ENCODE measurements around the gene MAP4K5.

The MAP4K5 gene

DNA sequence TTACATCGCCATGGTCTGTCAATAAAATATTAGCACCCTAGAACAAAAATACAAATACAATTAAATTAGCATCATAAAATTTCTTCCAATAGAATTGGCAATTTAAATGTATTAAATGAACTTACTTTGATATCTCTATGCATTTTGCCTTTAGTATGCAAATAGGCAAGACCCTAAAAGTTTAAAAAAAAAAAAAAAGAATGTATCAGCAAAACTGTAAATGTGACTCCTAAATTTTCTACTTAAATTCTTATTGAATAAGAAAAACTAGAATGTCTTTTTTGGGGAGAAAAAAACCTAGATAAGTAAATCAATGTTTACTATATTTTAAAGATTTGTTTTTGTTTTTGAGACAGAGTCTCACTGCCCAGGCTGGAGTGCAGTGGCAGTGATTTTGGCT, 56.2 kb downstream of the MAP4K5 start:
- no peak for DNase-seq (ENCODE audit: low spot score)

DNA sequence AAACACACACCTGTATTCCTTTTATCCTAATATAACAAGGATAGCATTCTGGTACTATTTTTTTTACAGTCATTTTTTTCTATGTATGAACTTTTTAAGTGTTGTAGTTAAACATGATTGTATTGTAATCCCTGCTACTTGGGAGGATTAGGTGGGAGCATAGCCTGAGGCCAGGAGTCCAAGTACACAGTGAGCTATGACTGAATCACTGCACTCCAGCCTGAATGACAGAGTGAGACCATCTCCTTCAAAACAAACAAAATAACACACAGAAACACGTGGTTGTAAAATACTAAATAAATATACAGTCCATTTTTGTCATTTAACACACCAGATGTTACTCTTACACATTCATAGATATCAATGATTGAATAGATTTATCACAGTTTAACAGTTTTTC, 56.9 kb downstream of the MAP4K5 start:
- DNase-seq (ENCODE audit: low spot score), result no peak

DNA sequence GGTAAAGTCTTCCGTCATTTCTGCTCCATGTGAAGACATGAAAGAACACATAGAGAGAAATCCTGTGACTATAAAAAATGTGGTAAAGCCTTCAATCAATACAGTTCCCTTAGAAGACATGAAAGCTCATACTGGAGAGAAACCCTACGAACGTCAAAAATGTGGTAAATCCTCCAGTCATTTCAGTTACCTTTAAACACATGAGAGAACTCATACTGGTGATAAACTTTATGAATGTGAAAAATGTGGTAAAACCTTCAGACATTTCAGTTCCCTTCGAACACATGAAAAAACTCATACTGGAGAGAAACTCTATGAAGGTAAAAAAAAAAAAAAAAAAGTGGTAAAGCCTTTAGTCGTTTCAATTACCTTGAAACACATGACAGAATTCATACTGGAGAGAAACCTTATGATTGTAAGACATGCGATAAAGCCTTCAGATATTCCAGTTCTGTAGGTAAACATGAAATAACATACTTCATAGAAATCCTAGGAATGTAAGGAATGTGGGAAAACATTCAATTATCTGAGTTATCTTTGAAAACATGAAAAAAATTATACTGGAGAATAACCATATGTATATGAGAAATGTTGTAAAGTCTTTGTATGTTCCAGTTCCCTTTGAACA, 60.4 kb downstream of the MAP4K5 start:
- no peak for DNase-seq (ENCODE audit: low spot score)

DNA sequence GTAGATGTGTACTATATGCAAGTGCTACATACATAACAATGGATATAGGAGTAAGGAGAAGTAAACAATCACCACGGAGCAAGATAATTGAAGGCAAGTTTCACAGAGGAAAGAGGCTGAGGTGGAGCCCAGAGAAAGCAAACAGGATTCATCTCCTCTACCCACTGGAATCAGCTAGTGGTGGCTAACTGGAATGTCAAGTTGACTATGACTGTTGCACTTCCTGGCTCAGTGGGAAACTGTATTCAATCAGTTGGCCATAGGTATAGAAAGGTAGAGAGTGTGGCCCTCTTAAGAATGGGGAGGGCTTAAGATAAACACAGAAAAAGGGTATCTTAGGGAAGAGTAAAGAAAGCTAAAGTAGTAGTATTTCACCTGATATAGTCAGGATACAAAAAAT, 62.4 kb downstream of the MAP4K5 start:
- DNase-seq (ENCODE audit: low spot score), result no peak

DNA sequence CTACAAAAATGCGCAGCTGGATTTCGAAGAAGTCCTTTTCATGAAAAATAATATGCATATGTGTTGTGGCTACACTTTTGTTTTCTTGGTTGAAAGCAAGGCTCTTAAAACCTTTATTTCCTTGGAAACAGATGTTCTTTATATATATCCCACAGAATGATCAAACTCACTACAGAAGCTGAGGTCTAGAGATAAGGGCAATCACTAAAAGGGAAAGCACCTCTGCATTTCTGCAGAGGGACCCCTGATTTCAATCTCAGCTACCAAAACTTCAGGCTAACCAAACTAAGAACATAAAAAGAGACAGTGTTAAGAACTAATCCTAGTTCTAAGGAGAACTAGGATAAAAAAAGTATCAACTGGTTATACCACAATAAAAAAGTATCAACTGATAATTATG, 70.3 kb downstream of the MAP4K5 start:
- DNase-seq (ENCODE audit: low spot score), result no peak

DNA sequence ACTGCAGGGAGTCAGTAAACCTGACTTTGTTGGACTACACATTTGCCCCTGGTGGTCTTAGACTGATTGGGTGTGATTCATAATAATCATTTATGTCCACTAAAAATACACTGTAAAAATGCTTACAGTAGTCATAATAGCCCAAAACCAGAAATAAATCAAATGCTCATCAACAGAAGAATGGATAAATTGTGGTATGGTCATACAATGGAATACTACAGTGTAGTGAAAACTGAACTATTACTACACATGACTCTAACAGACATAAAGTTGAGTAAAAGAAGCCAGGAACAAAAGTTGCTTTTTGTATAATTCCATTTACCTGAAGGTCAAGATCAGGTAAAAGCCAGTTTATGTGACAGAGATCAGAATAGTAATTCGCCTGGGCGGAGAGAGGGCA, 78.5 kb downstream of the MAP4K5 start:
- DNase-seq (ENCODE audit: low spot score), result no peak

DNA sequence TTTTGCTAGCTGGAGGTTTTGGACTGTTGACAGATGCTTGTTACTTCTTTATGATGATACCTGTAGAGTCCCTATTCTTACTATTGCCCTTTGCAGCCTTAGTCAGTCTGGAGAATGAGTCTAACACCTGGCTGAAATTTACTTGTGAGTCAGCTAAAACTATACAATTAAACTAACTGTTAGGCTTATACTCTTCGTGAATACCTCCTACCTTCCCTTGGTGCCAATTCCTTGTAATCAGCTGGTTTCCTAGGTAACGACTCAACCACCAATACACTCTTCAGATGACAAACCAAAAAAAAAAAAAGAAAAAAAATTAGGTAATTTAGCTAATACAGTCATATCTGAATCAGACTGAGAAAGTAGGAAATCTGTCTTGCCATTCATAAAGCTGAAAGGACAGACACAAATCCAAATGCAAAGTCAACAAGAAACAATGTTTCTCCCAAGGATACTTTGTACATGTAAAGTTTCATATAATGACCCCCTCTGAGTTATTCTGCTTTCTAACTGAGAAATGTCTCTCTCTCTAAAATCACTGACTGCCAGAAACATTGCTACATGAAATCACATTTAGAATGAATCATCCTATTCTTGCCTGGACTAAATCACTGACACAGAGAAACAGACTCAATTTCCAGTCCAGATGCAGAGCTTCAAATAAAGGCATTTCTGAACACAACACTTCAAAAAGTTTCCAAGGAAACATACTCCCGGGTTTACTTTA, 79.2 kb downstream of the MAP4K5 start:
- peak; percentile 50 for DNase-seq (ENCODE audit: low spot score)

DNA sequence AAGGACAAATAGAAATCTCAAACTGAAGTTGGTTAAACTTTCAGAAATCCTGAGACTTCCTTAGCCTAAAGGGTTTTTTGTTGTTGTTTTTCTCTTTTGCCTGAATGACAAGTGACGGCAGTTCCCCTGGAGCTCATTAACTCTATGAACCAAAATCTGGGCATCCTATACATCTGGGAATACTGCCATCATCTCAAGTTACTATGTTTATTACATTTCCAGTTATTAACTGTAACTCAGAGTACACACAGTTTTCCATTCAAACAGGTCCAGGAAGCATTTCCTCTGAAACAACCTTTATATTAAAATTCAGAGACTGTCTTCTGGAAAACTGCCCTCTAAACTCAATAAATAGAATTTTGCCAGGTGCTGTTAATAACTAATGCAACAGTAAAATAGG, 80.1 kb downstream of the MAP4K5 start:
- no peak for DNase-seq (ENCODE audit: low spot score)

DNA sequence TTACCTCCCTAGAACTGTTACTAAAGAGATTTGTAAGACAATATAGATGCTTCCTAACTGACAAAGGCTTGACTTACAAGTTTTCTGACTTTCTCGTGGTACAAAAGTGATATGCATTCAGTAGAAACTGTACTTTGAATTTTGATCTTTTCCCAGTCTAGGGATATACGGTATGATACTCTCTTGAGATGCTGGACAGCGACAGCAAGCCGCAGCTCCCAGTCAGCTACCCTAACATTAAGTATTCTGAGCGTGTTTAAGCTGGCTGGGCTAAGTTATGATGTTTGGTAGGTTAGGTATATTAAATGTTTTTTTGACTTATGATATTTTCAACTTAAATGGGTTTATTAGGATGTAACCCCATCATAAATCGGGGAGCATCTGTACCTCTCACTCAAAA, 80.5 kb downstream of the MAP4K5 start:
- no peak for DNase-seq (ENCODE audit: low spot score)

DNA sequence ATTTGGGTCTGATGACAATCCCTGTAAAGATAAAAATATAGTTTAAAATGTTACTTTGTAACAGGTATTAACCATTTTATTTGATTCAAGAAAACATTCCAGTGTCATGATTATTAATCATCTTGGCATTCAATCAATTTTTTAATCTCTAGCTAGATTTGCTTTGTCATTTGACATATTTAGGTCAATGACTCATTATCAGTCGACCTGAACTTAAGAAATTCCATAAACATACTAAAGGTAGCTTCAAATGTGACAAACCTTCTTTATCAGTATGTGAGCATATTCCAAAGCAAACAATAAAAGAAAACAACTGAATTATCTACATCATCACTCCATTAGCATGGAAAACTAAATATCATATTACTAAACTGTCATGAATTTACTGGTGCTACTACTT, 84.9 kb downstream of the MAP4K5 start:
- DNase-seq (ENCODE audit: low spot score), result no peak

DNA sequence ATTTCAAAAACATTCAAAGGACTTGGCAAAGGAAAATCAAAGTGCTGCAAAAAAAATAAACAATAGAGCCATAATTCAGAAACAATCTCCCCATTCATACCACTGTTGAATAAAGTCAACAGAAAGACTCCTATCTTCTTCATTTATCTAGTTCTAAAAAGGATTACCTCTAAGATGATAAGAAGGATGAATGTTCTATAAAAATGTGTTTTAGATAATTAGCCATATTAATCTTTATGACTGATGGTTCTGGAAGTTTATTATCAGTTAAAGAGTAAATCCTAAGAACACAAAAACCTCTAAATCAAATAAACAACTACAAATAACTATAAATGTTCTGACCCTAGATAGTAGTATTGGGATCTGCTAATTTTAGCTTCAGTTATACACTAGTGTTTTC, 97.8 kb downstream of the MAP4K5 start:
- no peak for DNase-seq (ENCODE audit: low spot score)

DNA sequence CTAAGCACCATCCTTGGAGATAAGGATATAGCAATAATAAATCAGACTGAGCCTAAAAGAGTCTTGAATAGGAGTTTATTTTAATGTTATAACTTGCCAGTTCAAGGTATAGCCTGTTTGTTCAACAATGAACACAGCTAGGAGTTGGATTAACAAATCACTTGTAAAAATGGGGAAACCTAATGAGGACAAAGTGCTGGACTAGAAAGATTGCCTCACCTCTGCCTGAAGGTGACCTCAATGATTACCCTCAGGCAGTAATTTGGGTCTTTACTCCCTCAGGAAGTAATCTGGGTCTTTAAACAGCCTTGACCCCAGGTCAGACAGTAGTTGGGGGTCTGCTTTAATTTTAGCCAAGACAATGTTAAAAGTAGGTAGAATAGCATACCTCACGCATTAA, 100.2 kb downstream of the MAP4K5 start:
- no peak for DNase-seq (ENCODE audit: low spot score)

DNA sequence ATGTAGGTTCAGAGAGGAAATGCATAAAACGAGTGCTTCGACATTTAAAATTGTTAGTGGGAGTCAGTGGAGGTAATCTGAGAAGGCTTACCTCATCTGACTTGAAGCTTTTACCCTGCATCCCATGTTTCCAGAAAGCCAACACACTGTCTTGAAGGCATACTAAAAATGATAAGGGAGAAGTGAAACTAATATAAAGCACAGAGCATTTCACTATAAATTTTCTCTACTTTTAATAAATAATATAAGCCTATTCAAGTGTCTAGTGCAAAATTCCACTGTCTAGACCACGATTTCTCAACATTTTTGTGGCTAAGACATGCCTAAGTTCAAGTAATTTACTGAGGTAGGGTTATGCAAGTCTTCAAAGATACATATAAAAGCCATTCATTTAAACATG, 106.6 kb downstream of the MAP4K5 start:
- peak; percentile 26 for DNase-seq (ENCODE audit: low spot score)

DNA sequence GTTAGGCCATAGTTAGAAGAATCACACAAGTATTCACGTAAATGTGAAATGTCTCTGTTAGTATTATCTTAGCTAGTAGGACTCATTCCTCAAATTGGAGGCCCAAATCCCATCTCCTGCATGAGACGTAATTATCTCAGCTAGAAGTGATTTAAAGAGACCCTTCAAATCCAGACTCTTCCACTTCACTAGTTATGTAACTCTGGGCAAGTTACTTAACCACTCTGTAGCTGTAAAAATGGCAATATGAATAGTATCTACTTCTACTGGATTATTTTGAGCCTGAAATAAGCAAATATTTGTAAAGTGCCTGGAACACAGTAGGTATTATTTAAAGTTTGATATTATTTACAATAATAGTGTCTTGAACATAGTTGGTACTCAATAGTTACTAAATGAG, 107.3 kb downstream of the MAP4K5 start:
- no peak for DNase-seq (ENCODE audit: low spot score)

DNA sequence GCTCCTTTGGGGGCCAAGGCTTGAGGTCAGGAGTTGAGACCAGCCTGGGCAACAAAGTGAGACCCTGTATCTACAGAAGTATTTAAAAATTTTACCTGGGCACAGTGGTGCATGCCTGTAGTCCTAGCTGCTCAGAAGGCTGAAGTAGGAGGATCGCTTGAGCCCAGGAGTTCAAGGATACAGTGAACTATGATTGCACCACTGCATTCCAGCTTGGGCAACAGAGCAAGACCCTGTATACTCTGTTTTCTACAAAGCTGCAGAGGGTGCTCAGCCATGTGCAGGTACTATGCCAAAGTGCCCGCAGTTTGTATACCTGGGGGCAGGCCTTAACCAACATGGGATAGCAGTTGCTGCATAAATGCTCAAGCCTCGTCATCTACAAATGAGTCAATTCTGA, 108.8 kb downstream of the MAP4K5 start:
- no peak for DNase-seq (ENCODE audit: low spot score)

DNA sequence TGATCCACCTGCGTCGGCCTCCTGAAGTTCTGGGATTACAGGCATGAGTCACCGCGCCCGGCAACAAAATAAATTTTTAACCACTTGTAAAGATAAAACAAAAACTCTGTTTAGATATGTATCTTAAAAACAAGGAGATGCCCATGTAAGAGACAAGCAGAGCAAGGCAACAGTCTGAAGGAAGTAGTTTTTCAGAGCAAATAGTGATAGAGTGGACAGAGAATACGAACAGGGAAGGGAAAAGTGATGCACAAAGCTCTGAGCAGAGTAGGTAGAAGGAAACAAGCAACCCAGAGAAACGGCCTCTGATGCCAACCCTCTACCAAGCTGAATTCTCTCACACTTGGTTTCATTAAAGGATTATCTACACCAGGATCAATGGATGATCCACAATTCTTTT, 110.9 kb downstream of the MAP4K5 start:
- DNase-seq (ENCODE audit: low spot score), result no peak

DNA sequence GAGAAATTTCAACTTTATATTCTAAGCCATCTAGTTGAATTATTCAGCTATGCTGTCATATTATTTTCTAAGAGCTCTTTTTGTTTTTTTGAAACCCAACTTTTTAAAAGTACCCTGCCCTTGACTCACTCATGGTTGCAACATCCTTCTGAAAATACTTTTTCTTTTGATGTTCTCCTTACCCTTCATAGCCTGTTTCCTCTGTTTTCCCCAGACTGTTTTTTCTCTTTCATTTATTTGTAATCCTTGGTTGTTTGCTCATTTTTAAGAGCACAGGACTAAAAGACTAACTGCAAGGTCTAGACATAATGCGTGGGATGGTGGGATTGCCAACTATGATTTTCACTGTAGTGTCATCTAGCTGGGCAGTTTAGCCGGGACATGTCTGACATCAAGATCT, 114.5 kb downstream of the MAP4K5 start:
- peak; percentile 21 for DNase-seq (ENCODE audit: low spot score)

DNA sequence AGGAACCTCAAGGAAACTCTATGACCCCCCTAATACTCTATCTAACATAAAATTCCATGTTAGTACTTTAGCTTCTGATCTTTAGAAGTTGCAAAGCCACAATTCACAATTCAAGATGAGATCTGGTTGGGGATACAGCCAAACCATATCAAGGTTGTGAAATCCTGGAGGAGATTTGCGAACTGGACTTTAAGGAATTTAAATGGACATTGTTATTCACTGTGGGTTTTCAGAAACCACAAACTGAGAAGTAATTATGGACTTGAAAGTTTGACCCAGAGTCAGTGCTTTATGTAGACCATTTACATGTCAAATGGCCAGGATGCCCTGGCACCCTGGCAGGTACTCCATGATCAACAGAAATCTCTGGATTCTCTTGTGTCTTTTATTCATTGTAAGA, 121.4 kb downstream of the MAP4K5 start:
- peak; percentile 59 for DNase-seq (ENCODE audit: low spot score)

DNA sequence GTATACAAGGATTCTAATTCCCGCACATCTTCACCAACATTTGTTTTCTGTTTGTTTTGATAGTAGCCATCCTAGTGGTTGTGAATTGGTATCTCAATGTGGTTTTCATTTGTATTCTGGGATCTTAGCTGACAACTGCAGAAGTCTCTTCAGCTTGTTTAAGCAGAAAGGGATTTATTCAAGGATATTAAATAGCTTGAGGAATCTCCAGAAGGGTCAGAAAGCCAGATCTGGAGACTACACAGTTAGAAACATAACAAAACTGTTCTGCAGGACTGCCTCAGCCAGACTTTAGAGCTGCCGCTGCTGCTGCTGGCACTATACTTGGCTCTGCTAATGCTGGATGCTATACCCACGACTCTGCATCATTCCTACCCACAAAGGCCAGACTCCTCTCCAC, 122.3 kb downstream of the MAP4K5 start:
- DNase-seq (ENCODE audit: low spot score), result no peak

DNA sequence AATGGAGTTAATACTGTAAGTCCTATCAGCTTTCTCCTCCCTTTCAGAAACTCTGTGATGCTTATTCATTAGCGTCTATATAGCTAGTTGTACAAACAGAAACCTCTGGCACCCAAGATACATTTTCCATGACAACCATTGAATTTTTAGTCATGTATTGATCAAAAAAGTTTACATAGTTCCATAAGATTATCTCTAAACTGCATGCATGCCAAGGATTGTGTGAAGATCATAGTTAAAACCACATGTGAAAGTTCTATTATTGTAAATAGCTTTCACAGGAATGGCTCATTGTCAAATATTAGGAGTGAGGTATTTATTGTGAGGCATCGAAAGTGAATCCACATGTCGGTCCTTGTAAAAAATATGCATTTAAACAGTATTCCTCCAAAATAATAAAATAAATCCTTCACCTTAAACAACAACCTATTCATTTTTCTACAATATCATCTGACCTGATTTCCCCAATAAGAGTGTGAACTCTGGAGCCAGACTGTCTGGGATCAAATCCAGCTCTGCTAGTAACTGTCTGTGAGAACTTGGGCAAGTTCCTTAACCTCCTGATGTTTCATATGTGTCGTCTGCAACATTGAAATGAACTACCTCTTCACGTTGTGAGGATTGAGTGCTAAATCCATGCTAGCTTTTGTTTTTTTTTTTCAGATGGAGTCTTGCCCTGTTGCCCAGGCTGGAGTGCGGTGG, 125.1 kb downstream of the MAP4K5 start:
- DNase-seq (ENCODE audit: low spot score), result peak; percentile 36

DNA sequence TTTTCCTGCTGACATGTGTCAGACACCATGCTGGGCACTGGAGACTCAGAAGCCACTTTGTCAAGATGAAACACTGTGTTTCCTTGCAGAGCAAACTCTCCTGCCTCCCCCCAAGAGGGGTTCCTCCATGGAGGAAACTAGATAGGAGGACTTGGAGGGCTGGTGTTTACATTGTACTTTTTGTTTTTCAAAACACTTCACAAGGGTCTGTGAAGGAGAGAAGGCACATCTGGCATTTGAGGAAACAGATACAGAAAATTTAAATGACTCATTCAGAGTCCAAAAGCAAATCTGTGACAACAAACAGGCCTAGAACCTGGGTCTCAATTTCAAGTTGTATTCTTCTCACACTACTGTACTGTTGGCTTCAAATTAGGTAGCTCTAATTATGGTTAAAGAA, 128.9 kb downstream of the MAP4K5 start:
- no peak for DNase-seq (ENCODE audit: low spot score)

DNA sequence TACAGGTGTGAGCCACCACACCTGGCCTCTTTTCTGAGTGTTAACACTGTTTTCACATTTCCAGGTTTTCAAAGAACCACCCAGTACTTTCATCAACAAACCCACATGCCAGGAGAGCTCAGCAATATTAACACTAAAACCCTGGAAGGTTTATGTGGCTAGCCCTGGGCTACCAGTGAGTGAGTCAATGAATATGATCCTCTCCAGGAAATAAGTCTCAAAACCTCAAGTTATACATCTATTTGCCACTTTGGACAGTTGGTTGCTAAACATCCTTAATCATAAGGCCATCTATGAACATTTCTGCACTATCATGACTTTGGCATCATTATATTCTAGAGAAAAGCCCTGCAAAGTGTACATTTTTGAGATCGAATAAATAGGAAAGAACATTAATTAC, 129.4 kb downstream of the MAP4K5 start:
- DNase-seq (ENCODE audit: low spot score), result no peak

DNA sequence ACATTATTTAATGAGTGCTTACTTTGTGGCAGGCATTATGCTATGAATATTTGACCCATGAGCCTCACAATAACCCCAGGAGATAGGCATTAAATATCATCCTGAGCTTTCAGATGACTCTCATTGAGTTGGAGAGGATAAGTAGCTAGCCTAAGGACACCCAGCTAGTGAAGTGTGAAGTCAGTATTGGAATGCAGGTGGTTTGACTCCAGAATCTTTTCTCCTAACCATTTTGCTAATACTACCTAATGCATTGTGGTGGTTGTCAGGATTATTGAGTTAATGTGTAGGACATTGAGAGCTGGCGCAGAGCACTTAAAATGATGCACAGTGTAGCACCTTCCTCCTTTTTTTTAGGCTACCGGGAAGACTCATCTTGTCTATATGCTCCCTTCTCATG, 131.9 kb downstream of the MAP4K5 start:
- no peak for DNase-seq (ENCODE audit: low spot score)
